Astrocyte (in vitro differentiated cells and primary cell): ENCODE results near the gene SOCS4. TPM values are rescaled to one million over a fixed set of nuclear protein-coding genes. Genes with fewer than 3 reads are reported as not detected.

Experiments
- DNase-seq: peaks from one replicate; pipeline ENCODE4 v3.0.0-alpha.2; 2010; ENCODE audit warnings: low read depth
- FAIRE-seq: peaks from 2 replicates; lab custom pipeline; 2011; peaks lifted over from hg19 to GRCh38; lab: Jason Lieb, UNC
- H2AFZ ChIP-seq: 2 replicates; pipeline ENCODE4 v1.6.0; 2012; ENCODE audit warnings: low read depth, low read length, inconsistent platforms
- H3K27ac ChIP-seq: 2 replicates; pipeline ENCODE4 v1.5.1; 2011; ENCODE audit warnings: low read depth, low read length, inconsistent platforms
- H3K27me3 ChIP-seq: 2 replicates; pipeline ENCODE4 v1.6.0; 2011; ENCODE audit warnings: low read length, inconsistent platforms; ENCODE audit not compliant: insufficient read depth
- H3K36me3 ChIP-seq: 2 replicates; pipeline ENCODE4 v1.5.1; 2011; ENCODE audit warnings: low read length, inconsistent platforms; ENCODE audit not compliant: insufficient read depth
- H3K4me1 ChIP-seq: 2 replicates; pipeline ENCODE4 v1.5.1; 2011; ENCODE audit warnings: low read length, inconsistent platforms; ENCODE audit not compliant: insufficient read depth
- H3K4me2 ChIP-seq: 2 replicates; pipeline ENCODE4 v1.6.0; 2012; ENCODE audit warnings: low read length, inconsistent platforms
- H3K4me3 ChIP-seq: 2 replicates; pipeline ENCODE4 v1.5.1; 2011; ENCODE audit warnings: low read depth, mild to moderate bottlenecking, low read length, inconsistent platforms; ENCODE audit not compliant: insufficient read depth
- H3K79me2 ChIP-seq: 2 replicates; pipeline ENCODE4 v1.6.0; 2012; ENCODE audit warnings: mild to moderate bottlenecking, low read length, inconsistent platforms; ENCODE audit not compliant: insufficient read depth
- H3K9ac ChIP-seq: 2 replicates; pipeline ENCODE4 v1.6.0; 2012; ENCODE audit warnings: mild to moderate bottlenecking, low read length, inconsistent platforms
- H3K9me3 ChIP-seq: 2 replicates; pipeline ENCODE4 v1.5.1; 2012; ENCODE audit warnings: low read depth, mild to moderate bottlenecking, low read length, inconsistent platforms; ENCODE audit not compliant: insufficient read depth
- H4K20me1 ChIP-seq: 2 replicates; pipeline ENCODE4 v1.6.0; 2012; ENCODE audit warnings: low read length, inconsistent platforms; ENCODE audit not compliant: insufficient read depth
- H3K27ac Mint-ChIP-seq: one replicate; pipeline ENCODE4 v1.8.0; 2021; ENCODE audit warnings: mild to moderate bottlenecking, mixed read lengths; ENCODE audit not compliant: unreplicated experiment
- H3K27me3 Mint-ChIP-seq: one replicate; pipeline ENCODE4 v1.8.0; 2021; ENCODE audit warnings: low read depth, mixed read lengths; ENCODE audit not compliant: unreplicated experiment
- H3K36me3 Mint-ChIP-seq: one replicate; pipeline ENCODE4 v1.8.0; 2021; ENCODE audit warnings: low read depth, mixed read lengths; ENCODE audit not compliant: unreplicated experiment
- H3K4me1 Mint-ChIP-seq: one replicate; pipeline ENCODE4 v1.8.0; 2021; ENCODE audit warnings: low read depth, mixed read lengths; ENCODE audit not compliant: unreplicated experiment
- H3K4me3 Mint-ChIP-seq: one replicate; pipeline ENCODE4 v1.8.0; 2021; ENCODE audit warnings: mild to moderate bottlenecking, moderate library complexity, mixed read lengths; ENCODE audit not compliant: unreplicated experiment
- H3K9me3 Mint-ChIP-seq: one replicate; pipeline ENCODE4 v1.8.0; 2021; ENCODE audit warnings: mild to moderate bottlenecking, mixed read lengths; ENCODE audit not compliant: unreplicated experiment
- CTCF ChIP-seq: IDR thresholded peaks from 2 replicates; pipeline ENCODE4 v1.5.1; 2011; ENCODE audit warnings: low read depth, mild to moderate bottlenecking, inconsistent platforms, low read length, moderate library complexity; ENCODE audit not compliant: insufficient read depth
- EZH2 ChIP-seq: IDR thresholded peaks from 2 replicates; pipeline ENCODE4 v1.6.1; 2012; ENCODE audit warnings: mild to moderate bottlenecking, low read length, inconsistent platforms; ENCODE audit not compliant: insufficient read depth
- total RNA-seq: library from RNA; stranded (reverse); gene quantifications from 2 replicates; pipeline ENCODE4 v1.2.1, GENCODE V29; 2021

The SOCS4 gene
- total RNA-seq, 1 donor from 2014 or later = 30.5 TPM

GRCh38 chr14:55051423-55052268 is 24.6 kb downstream of the SOCS4 start, which contains the start of gene MAPK1IP1L:
Gene MAPK1IP1L (plus strand): TSS chr14:55051647. CDS start chr14:55061684, 10,037 bp downstream.
- H3K27ac ChIP-seq = peak within 1 kb of the TSS; percentile 100
- H3K4me3 ChIP-seq = peak within 1 kb of the TSS; percentile 81
- H3K27ac Mint-ChIP-seq = peak within 1 kb of the TSS; percentile 100
- H3K9me3 ChIP-seq = no peaks in the 10 kb centered on the region
- no peaks in the 10 kb centered on the region for H3K9me3 Mint-ChIP-seq
- TF ChIP-seq EZH2 (no peak), CTCF (peak; percentile 78)
- H4K20me1 ChIP-seq = peaks cover 38% of the 10 kb centered on the region
- peak within 1 kb of the TSS; percentile 100 for H3K9ac ChIP-seq
- peaks cover 51% of the 10 kb centered on the region for H3K79me2 ChIP-seq
- no peaks in the 10 kb centered on the region for H3K27me3 Mint-ChIP-seq
- H2AFZ ChIP-seq = peak within 1 kb of the TSS; percentile 90
- no peaks in the 10 kb centered on the region for H3K27me3 ChIP-seq
- peaks cover 16% of the 10 kb centered on the region for H3K4me1 Mint-ChIP-seq
- peaks cover 12% of the 10 kb centered on the region for H3K36me3 ChIP-seq
- FAIRE-seq (no peak), DNase-seq (peak; percentile 84)
- peaks cover 17% of the 10 kb centered on the region for H3K4me1 ChIP-seq
- H3K4me2 ChIP-seq = peak within 1 kb of the TSS; percentile 92
- peak within 1 kb of the TSS; percentile 94 for H3K4me3 Mint-ChIP-seq
- H3K36me3 Mint-ChIP-seq = peaks cover 4% of the 10 kb centered on the region

- Histone ChIP-seq H3K4me1 (peaks cover 17% of the 10 kb centered on the region), H3K9me3 (no peaks in the 10 kb centered on the region), H2AFZ (no peak overlapping the region), H4K20me1 (peaks cover 41% of the 10 kb centered on the region), H3K4me2 (peak overlapping the region; percentile 89), H3K27me3 (no peaks in the 10 kb centered on the region), H3K4me3 (peak overlapping the region; percentile 81), H3K36me3 (peaks cover 12% of the 10 kb centered on the region), H3K79me2 (peaks cover 59% of the 10 kb centered on the region), H3K27ac (peak overlapping the region; percentile 100), H3K9ac (peak overlapping the region; percentile 100)
- FAIRE-seq = no peak
- H3K36me3 Mint-ChIP-seq = peaks cover 6% of the 10 kb centered on the region
- H3K9me3 Mint-ChIP-seq = no peaks in the 10 kb centered on the region
- peak overlapping the region; percentile 98 for H3K27ac Mint-ChIP-seq
- peak; percentile 40 for DNase-seq
- peak overlapping the region; percentile 94 for H3K4me3 Mint-ChIP-seq
- no peaks in the 10 kb centered on the region for H3K27me3 Mint-ChIP-seq
- TF ChIP-seq CTCF (no peak), EZH2 (no peak)
- peaks cover 16% of the 10 kb centered on the region for H3K4me1 Mint-ChIP-seq
Measured at GRCh38 chr14:55052269-55052930, 25.4 kb downstream of the SOCS4 start.
